Left lobe of liver (tissue), 2 donors: ENCODE results near the gene GAL. TPM values are rescaled to one million over a fixed set of nuclear protein-coding genes. Genes with fewer than 3 reads are reported as not detected.
"Not testable (repeated sequence)": the region's sequence is repeated elsewhere in the genome, so short reads cannot be mapped to it uniquely, and the experiment has no call there.

Experiments used
- ATAC-seq: fragments of 200-7000 bp; cut with Tn5 transposase; one replicate; pipeline ENCODE4 v1.9.1; 2020; ENCODE audit warnings: mild to moderate bottlenecking, moderate library complexity
- DNase-seq: peaks from one replicate; pipeline ENCODE4 v3.0.0-alpha.2; 2020; ENCODE audit warnings: low spot score
- total RNA-seq: library from RNA; stranded (reverse); gene quantifications from one replicate; pipeline ENCODE4 v1.2.1, GENCODE V29; 2021
- donor health status: DM: no; HTN: no; CAD: no; lungs with moderate emphysema.
- donor health status: DM: no; HTN: yes; CAD: no.

GAL gene, protein sequence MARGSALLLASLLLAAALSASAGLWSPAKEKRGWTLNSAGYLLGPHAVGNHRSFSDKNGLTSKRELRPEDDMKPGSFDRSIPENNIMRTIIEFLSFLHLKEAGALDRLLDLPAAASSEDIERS
- 0.23 TPM for total RNA-seq

DNA sequence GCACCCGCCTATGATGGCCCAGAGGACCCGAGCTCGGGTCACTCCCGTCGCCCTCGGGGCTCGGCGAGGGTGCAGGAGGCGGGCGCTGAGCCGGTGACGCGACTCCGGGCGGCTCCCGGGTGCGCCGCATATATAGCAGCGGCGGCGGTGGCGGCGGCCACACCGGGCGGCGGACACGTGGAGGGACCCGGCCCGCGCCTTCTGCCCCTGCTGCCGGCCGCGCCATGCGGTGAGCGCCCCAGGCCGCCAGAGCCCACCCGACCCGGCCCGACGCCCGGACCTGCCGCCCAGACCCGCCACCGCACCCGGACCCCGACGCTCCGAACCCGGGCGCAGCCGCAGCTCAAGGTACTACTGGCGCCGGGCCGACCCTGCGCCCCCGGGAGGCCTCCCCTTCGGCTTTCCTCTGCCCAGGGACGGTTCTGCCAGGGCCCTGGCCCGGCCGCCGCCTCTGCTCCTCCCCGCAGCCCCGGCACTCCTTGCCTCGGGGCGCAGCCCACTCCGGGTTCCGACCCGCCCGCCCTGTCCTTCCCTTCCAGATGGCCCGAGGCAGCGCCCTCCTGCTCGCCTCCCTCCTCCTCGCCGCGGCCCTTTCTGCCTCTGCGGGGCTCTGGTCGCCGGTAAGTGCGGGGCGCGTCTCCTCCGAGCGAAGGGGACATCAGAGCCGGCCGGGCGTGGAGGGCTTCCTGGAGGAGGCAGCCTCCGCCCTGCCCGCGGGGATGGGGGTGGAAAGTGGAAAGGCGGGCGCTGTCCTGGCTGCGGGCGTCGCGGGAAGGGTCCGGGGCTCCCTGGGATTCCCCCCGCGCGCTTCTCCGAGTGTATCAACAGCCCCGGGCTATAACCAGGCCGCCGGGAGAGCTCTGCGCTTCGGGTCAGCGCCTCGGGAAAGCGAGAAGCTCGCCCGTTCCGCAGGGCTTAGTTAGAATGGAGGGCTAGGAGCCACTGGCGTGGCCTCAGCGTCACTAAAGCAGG lies at the start of gene GAL:
TSS of gene GAL (plus strand) at position 160 of the 972 bp plus-strand sequence. CDS start at position 540, 380 bp downstream.
- ATAC-seq (peak; percentile 40), DNase-seq (no peak)

DNA sequence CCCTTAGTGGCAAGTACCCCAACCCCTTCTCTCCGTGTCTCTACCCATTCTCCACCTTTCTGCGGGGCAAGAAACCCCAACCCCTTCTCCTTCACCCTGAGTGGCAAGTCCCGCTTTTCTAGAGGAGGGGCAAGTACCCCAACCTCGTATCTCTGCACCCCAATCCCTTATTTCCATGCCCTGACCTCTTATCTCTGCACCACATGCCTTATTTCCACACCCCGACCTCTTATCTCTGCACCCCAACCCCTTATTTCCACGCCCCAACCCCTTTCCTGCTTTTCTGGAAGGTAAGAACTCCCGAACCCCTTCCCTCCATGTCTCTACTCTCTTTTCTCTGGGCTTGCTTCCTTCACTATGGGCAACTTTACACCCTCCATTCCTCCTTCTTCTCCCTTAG lies 49.7 kb upstream of the GAL start:
- DNase-seq, ATAC-seq: not testable (repeated sequence)

DNA sequence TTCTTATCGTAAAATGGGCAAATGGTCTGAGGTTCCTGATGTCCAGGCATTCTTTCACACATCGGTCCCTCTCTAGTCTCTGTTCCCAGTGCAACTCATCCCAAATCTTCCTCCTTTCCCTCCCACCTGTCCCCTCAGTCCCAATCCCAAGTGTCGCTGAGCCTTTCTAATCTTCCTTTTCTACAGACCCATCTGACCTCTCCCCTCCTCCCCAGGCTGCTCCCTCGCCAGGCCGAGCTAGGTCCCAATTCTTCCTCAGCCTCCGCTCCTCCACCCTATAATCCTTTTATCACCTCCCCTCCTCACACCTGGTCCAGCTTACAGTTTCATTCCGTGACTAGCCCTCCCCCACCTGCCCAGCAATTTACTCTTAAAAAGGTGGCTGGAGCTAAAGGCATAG lies 49.2 kb upstream of the GAL start:
- not testable (repeated sequence) for DNase-seq, ATAC-seq

GRCh38 chr11:68635883-68636282 lies 48.5 kb upstream of the GAL start:
- not testable (repeated sequence) for ATAC-seq, DNase-seq

DNA sequence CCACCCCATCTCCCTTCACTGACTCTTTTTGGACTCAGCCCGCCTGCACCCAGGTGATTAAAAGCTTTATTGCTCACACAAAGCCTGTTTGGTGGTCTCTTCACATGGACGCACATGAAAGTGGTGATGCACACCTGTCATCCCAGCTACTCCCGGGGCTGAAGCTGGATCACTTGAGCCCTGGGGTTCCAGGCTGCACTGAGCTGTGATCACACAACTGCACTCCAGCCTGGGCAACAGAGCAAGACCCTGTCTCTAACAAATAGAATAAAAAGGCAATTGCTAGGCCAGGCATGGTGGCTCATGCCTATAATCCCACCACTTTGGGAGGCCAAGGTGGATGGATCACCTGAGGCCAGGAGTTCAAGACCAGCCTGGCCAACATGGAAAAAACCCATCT lies 45.0 kb upstream of the GAL start:
- DNase-seq, ATAC-seq: not testable (repeated sequence)

GRCh38 chr11:68641880-68642279 lies 42.5 kb upstream of the GAL start:
- ATAC-seq (no peak), DNase-seq (no peak)

DNA sequence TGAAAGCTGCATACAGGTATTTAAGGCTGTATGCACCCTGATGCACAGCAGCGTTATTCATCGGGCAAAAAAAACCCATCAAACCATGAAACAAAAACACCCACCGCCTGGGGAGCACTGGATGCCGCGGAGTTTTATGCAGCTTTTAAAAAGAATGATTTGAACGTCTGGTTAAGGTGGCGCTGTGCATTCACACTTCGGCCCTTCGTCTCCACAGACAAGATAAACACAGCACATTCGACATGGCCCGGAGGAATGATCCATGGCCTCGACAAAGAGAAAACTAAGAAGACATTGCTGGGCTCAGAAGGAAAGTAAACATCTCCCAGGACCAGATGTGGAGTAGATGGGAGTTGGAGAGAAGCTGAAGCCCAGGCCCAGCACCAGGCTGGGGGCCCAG lies 40.8 kb upstream of the GAL start:
- no peak for ATAC-seq
- no peak for DNase-seq

DNA sequence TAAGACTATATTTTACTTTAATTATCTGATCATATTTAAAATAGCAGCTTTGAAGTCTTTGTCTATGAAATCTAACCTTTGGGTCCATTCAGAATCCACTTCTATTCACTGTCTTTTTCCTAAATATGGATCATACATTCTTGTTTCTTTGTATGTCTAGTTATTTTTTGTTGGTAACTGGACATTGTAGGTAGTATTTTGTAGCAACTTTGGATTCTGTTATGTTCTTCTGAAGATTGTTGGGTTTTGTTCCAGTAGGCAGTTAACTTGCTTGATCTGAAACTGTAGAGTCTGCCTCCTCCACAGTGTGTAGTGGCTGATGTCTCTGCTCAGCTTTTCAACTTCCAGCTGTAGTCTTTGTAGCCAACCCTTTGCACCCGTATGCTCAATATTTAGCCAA lies 37.5 kb upstream of the GAL start:
- ATAC-seq (no peak), DNase-seq (no peak)

DNA sequence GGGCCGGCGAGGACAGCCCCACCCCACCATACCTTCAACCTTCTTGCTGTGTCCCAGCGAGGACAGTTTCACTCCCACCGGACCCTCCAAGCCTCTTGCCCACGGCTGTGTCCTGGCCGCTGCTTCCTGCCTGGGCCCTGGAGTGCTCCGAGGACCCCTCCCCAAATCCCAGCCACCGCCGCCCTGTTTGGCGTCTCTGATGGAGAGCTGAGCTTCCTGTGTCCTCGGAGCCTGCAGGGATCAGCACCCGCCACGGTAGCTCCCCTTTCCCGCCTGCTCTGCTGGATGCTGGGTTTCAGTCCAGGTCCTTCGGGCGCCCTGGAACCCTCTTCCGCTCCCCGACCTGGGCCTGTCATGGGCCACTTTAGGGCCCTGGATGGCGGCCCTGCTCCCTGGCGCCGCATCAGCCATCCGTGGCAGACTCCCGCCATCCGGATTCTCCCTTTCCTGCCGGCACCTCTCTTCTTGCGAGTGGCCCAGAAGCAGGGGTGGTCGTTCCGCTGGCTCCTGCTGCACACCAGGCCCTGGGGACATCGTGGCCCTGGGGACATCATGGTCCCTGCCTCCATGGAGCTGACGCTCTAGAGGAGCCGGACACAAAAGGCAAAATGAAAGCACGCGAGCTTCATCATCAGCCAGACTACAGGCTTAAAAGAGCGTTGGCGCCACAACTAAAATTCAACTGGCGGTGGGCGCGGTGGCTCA lies 34.3 kb upstream of the GAL start:
- DNase-seq: no peak
- no peak for ATAC-seq

DNA sequence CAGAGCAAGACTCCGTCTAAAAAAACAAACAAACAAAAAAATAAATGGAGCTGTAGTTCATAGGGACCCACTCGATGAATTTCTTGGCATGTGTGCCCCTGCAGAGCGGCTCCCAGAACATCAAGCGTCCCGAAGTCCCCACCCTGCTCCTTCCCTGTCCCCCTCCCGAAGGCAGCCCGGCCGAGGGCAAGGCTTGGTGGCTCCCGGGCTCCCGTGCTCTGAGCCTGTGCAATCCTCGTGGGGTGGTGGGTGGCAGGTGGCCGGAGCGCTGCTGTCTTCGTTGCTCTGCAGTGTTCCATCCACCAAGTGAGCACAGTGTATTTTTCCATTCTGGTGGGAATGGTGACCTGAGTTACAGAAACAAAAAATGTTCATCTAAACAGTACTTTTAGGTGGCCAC lies 33.5 kb upstream of the GAL start:
- DNase-seq (no peak), ATAC-seq (no peak)

- DNase-seq (no peak), ATAC-seq (no peak)
These were observed 32.9 kb upstream of the GAL start for GRCh38 chr11:68651208-68651984.

DNA sequence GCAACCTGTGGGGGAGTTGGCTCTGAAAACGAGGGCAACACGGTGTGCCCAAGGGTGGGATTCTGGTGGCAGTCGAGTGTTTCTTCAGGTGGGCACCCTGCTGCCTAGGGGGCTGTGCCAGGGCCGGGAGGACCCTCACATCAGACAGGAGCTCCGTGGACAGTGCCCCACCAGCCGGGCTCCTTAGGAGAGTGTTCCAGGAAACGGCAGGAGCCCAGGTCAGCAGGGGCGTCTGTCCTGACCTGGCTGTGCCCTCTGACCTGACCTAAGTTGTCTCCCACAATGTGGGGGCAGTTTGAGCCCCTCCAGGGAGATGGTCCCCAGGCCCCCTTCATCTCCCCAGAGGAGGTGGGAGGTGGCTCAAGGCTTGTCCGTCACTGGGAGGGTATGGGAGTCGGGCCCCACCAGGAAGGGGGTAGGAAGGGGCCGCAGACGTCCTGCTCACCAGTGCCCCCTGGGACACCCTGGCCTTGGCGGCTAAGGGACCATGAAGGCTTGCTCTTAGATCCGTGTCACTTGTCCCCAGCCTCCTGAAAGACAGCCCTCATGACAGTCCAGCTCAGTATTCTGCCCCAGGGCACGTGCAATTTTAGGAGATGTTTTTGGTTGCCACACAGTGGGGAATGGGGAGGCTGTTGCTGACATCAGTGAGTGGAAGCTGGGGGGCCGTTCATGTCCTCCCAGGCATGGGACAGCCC lies 32.2 kb upstream of the GAL start:
- no peak for DNase-seq
- no peak for ATAC-seq

- no peak for ATAC-seq
- DNase-seq: no peak
These were observed 31.6 kb upstream of the GAL start for GRCh38 chr11:68652683-68653156.

GRCh38 chr11:68653486-68654430 lies 30.6 kb upstream of the GAL start:
- ATAC-seq (no peak), DNase-seq (no peak)

DNA sequence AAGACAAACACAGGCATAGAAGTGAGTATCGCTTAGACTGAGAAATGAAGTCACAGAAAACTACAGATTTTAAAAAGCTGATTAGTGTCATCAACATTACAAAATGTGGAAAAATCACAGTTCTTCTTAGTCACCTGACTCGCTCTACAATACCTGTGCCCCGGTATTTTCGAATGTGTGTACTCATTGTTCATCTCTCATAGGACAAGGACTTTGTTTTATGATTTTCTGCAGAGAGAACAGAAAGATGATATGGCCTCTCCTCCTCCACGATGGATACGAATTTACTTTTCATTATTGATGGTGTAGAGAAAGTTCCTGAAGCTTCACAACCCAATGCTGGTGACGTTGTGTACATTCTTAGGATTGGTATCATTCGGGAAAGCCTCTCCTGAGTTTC lies 29.4 kb upstream of the GAL start:
- DNase-seq: no peak
- ATAC-seq: no peak

- DNase-seq (no peak), ATAC-seq (no peak)
These were observed 28.9 kb upstream of the GAL start for GRCh38 chr11:68655406-68655805.

DNA sequence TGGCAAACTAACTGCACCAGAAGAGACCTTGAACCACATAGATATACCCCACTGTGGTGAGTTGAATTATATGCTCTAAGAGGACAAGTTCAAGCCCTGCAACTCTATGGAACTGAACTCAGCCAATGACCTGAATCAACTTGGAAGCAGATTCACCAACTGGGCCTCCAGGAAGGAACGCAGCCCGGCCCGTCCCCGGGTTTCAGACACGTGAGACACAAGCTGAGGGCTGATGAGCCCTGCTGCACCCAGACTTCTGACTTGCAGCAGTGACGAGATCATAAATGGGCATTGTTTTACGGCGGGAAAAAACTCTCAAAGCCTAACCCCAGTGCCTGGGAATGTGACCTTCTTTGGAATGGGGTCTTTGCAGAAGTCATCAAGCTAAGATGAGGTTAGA lies 28.5 kb upstream of the GAL start:
- ATAC-seq (no peak), DNase-seq (no peak)

DNA sequence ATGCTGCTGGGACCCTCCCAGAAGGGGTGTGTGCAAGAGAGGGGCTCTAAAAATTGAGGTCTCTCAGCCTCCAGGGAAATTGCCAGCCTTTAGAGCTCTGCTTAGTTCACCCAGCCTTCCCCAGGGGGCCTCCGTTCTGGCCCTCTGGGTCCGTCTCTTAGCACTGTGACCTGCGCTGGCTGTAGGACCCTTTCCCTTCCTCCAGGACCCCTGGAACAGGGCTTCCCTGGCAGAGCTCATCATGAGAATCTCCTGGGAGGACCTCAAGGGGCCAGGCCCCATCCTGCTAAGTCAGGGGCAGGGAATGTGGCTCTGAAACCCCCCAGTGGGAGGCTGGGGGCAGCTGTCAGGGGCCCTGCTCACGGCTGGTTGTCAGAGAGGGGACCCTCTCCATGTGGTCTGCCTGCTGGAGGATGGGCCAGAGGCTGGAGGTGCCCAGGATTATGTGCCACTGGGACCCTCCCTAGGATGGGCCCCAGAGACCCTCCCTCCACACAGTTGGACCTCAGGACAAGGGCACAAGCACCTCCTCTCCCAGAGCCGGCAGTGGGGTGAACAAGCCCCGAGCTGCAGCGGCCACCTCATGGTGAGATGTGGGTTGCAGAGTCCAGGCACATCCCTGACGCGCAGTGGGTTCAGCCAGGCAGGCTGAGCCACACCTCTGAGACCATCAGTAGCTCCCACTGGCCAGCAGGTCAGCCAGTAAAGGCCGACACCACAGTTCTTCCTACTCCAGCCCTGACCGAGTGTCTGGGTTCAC lies 27.1 kb upstream of the GAL start:
- DNase-seq (no peak), ATAC-seq (no peak)
